Measurements from ENCODE around the gene MAPK4.

DNA sequence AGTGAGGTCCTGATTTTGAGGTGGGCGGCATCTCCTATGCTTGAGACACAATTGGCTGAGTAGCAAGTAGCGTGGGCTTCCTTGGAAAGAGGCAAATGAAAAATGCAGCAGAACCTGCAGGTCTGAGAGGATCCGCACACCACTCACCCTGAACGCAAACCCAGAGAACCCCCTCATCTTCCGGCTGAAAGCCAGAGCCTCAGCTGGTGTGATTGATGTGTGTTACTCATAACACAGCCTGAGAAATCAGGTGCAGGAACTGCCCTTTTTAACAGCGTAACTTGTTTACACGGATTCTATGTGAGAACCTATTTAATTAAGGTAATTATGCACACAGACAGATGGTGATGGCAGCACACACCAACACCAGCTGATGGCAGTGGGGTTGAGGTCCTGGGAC is 136.5 kb downstream of the MAPK4 start:
- TF ChIP-seq CTCF (IDR thresholded peaks at IDR 0.05) (no peak), POLR2A (IDR thresholded peaks at IDR 0.05) (no peak)

Data from testis (tissue), 2 donors.